Chondrocyte (in vitro differentiated cells): ENCODE data around the gene PRAMEF5. TPM values are rescaled to one million over a fixed set of nuclear protein-coding genes. Genes with fewer than 3 reads are reported as not detected.
"Not testable (repeated sequence)": the region's sequence is repeated elsewhere in the genome, so short reads cannot be mapped to it uniquely, and the experiment has no call there.

ENCODE experiments used
- DNase-seq: peaks from one replicate; pipeline ENCODE4 v3.0.0; 2021; ENCODE audit warnings: mixed read lengths, low spot score
- H3K27ac Mint-ChIP-seq: one replicate; pipeline ENCODE4 v1.8.0; 2021; ENCODE audit warnings: mild to moderate bottlenecking, moderate library complexity, mixed read lengths; ENCODE audit not compliant: unreplicated experiment
- H3K27me3 Mint-ChIP-seq: 2 replicates; pipeline ENCODE4 v1.8.0; 2021; ENCODE audit warnings: low read depth, mixed read lengths
- H3K36me3 Mint-ChIP-seq: 2 replicates; pipeline ENCODE4 v1.8.0; 2021; ENCODE audit warnings: low read depth, mixed read lengths
- H3K4me1 Mint-ChIP-seq: 2 replicates; pipeline ENCODE4 v1.8.0; 2021; ENCODE audit warnings: low read depth, mild to moderate bottlenecking, mixed read lengths
- H3K4me3 Mint-ChIP-seq: one replicate; pipeline ENCODE4 v1.8.0; 2021; ENCODE audit warnings: mild to moderate bottlenecking, moderate library complexity, mixed read lengths; ENCODE audit not compliant: unreplicated experiment
- H3K9me3 Mint-ChIP-seq: 2 replicates; pipeline ENCODE4 v1.8.0; 2021; ENCODE audit warnings: low read depth, mixed read lengths
- CTCF ChIP-seq: fragments of 200-600 bp; sonication (generic); IDR thresholded peaks from 2 replicates; pipeline ENCODE4 v1.5.0; 2021; ENCODE audit warnings: antibody characterized with exemption, mild to moderate bottlenecking, moderate library complexity
- total RNA-seq: library from RNA; stranded (reverse); gene quantifications from 3 replicates; pipeline ENCODE4 v1.2.1, GENCODE V29; 2021

PRAMEF5 gene
- total RNA-seq, 1 donor from 2014 or later, result not detected

GRCh38 chr1:13228343-13228781 is 25.6 kb upstream of the PRAMEF5 start:
- H3K4me3 Mint-ChIP-seq, result no peak overlapping the region
- H3K27me3 Mint-ChIP-seq, result no peaks in the 10 kb centered on the region
- no peak overlapping the region for H3K27ac Mint-ChIP-seq
- peaks cover 37% of the 10 kb centered on the region for H3K9me3 Mint-ChIP-seq
- H3K36me3 Mint-ChIP-seq, result no peaks in the 10 kb centered on the region
- DNase-seq, result no peak
- H3K4me1 Mint-ChIP-seq, result no peaks in the 10 kb centered on the region
- no peak for TF ChIP-seq CTCF

- H3K4me3 Mint-ChIP-seq, H3K4me1 Mint-ChIP-seq, DNase-seq, H3K27me3 Mint-ChIP-seq, H3K36me3 Mint-ChIP-seq, H3K27ac Mint-ChIP-seq: not testable (repeated sequence)
- peaks cover 40% of the 10 kb centered on the region for H3K9me3 Mint-ChIP-seq
Observed at GRCh38 chr1:13230096-13230495, 23.9 kb upstream of the PRAMEF5 start.

GRCh38 chr1:13230601-13231000 is 23.4 kb upstream of the PRAMEF5 start:
- not testable (repeated sequence) for H3K27ac Mint-ChIP-seq, H3K36me3 Mint-ChIP-seq, H3K4me3 Mint-ChIP-seq, H3K27me3 Mint-ChIP-seq, DNase-seq, H3K4me1 Mint-ChIP-seq
- H3K9me3 Mint-ChIP-seq, result peaks cover 40% of the 10 kb centered on the region

- H3K27ac Mint-ChIP-seq, H3K36me3 Mint-ChIP-seq, H3K4me1 Mint-ChIP-seq, DNase-seq, H3K4me3 Mint-ChIP-seq, H3K27me3 Mint-ChIP-seq: not testable (repeated sequence)
- H3K9me3 Mint-ChIP-seq, result peaks cover 40% of the 10 kb centered on the region
Observed at GRCh38 chr1:13231061-13231750, 22.8 kb upstream of the PRAMEF5 start.

GRCh38 chr1:13232056-13232455 is 21.9 kb upstream of the PRAMEF5 start:
- H3K9me3 Mint-ChIP-seq, result peaks cover 40% of the 10 kb centered on the region
- not testable (repeated sequence) for H3K4me3 Mint-ChIP-seq, DNase-seq, H3K27ac Mint-ChIP-seq, H3K27me3 Mint-ChIP-seq, H3K4me1 Mint-ChIP-seq, H3K36me3 Mint-ChIP-seq

GRCh38 chr1:13234057-13234456 is 19.9 kb upstream of the PRAMEF5 start:
- not testable (repeated sequence) for H3K4me3 Mint-ChIP-seq, H3K27me3 Mint-ChIP-seq, H3K36me3 Mint-ChIP-seq, H3K27ac Mint-ChIP-seq, DNase-seq, H3K4me1 Mint-ChIP-seq
- peaks cover 39% of the 10 kb centered on the region for H3K9me3 Mint-ChIP-seq

GRCh38 chr1:13237572-13237971 is 16.4 kb upstream of the PRAMEF5 start:
- not testable (repeated sequence) for H3K4me3 Mint-ChIP-seq, H3K27me3 Mint-ChIP-seq, H3K27ac Mint-ChIP-seq, H3K4me1 Mint-ChIP-seq, H3K36me3 Mint-ChIP-seq, DNase-seq
- H3K9me3 Mint-ChIP-seq, result peaks cover 27% of the 10 kb centered on the region

- peaks cover 14% of the 10 kb centered on the region for H3K9me3 Mint-ChIP-seq
- not testable (repeated sequence) for H3K27me3 Mint-ChIP-seq, H3K4me3 Mint-ChIP-seq, H3K36me3 Mint-ChIP-seq, H3K4me1 Mint-ChIP-seq, DNase-seq, H3K27ac Mint-ChIP-seq
Observed at GRCh38 chr1:13239633-13240032, 14.4 kb upstream of the PRAMEF5 start.

- H3K4me3 Mint-ChIP-seq, H3K36me3 Mint-ChIP-seq, H3K4me1 Mint-ChIP-seq, H3K27ac Mint-ChIP-seq, H3K27me3 Mint-ChIP-seq, DNase-seq: not testable (repeated sequence)
- peaks cover 34% of the 10 kb centered on the region for H3K9me3 Mint-ChIP-seq
Observed at GRCh38 chr1:13243536-13244263, 10.3 kb upstream of the PRAMEF5 start.

- not testable (repeated sequence) for H3K27ac Mint-ChIP-seq, H3K27me3 Mint-ChIP-seq
Observed at GRCh38 chr1:13245841-13246553, 8.0 kb upstream of the PRAMEF5 start.

GRCh38 chr1:13246554-13246871 is 7.5 kb upstream of the PRAMEF5 start:
- H3K36me3 Mint-ChIP-seq, DNase-seq, H3K4me1 Mint-ChIP-seq, H3K4me3 Mint-ChIP-seq, H3K27ac Mint-ChIP-seq, H3K27me3 Mint-ChIP-seq: not testable (repeated sequence)
- peaks cover 25% of the 10 kb centered on the region for H3K9me3 Mint-ChIP-seq

More at GRCh38 chr1:13245841-13246553, 8.0 kb upstream of the PRAMEF5 start:
- H3K9me3 Mint-ChIP-seq, result peaks cover 29% of the 10 kb centered on the region
- not testable (repeated sequence) for DNase-seq, H3K4me1 Mint-ChIP-seq, H3K36me3 Mint-ChIP-seq, H3K4me3 Mint-ChIP-seq
